HEK293 (cell line): ENCODE results near the gene KCNA5.

ENCODE experiments used
- CTCF ChIP-seq: fragments of 450-650 bp; formaldehyde crosslinking; IDR thresholded peaks from 2 replicates; pipeline ENCODE4 v1.5.1; 2016; ENCODE audit warnings: missing biosample characterization, missing genetic modification characterization
- SCRT2 ChIP-seq: fragments of 450-650 bp; formaldehyde crosslinking; IDR thresholded peaks from 2 replicates; pipeline ENCODE4 v1.5.1; 2016; ENCODE audit warnings: missing biosample characterization, missing genetic modification characterization
- YY2 ChIP-seq: fragments of 450-650 bp; formaldehyde crosslinking; IDR thresholded peaks from 2 replicates; pipeline ENCODE4 v1.5.1; 2016; ENCODE audit warnings: missing biosample characterization, missing genetic modification characterization
- ZNF24 ChIP-seq: fragments of 450-650 bp; formaldehyde crosslinking; IDR thresholded peaks from 2 replicates; pipeline ENCODE4 v1.5.1; 2016; ENCODE audit warnings: missing biosample characterization, missing genetic modification characterization
- ZNF324 ChIP-seq: fragments of 450-650 bp; formaldehyde crosslinking; IDR thresholded peaks from 2 replicates; pipeline ENCODE4 v1.5.1; 2016; ENCODE audit warnings: missing biosample characterization, missing genetic modification characterization
- ZNF423 ChIP-seq: fragments of 450-650 bp; formaldehyde crosslinking; IDR thresholded peaks from 2 replicates; pipeline ENCODE4 v1.5.1; 2016; ENCODE audit warnings: missing biosample characterization, missing genetic modification characterization
- ZNF48 ChIP-seq: fragments of 450-650 bp; formaldehyde crosslinking; IDR thresholded peaks from 2 replicates; pipeline ENCODE4 v1.5.1; 2016; ENCODE audit warnings: missing biosample characterization, missing genetic modification characterization
- ZNF560 ChIP-seq: fragments of 450-650 bp; formaldehyde crosslinking; IDR thresholded peaks from 2 replicates; pipeline ENCODE4 v1.5.1; 2017; ENCODE audit warnings: missing biosample characterization, missing genetic modification characterization, borderline replicate concordance
- ZNF830 ChIP-seq: fragments of 450-650 bp; IDR thresholded peaks from 2 replicates; pipeline ENCODE4 v1.5.0; 2018; ENCODE audit warnings: missing biosample characterization, missing genetic modification characterization, low read depth, mild to moderate bottlenecking, moderate library complexity
- ZSCAN5A ChIP-seq: fragments of 450-650 bp; formaldehyde crosslinking; IDR thresholded peaks from 2 replicates; pipeline ENCODE4 v1.5.1; 2016; ENCODE audit warnings: missing biosample characterization, missing genetic modification characterization

GRCh38 chr12:5051913-5052312, 8.2 kb downstream of the KCNA5 start:
- no peak for TF ChIP-seq CTCF
- no peak for TF ChIP-seq ZNF24
- TF ChIP-seq SCRT2 (tag by site-specific recombination) = no peak
- TF ChIP-seq ZNF830 (tag by site-specific recombination) = no peak
- no peak for TF ChIP-seq YY2 (tag by site-specific recombination)
- TF ChIP-seq ZNF560 (tag by site-specific recombination) = no peak
- TF ChIP-seq ZNF324 (tag by site-specific recombination) = no peak
- no peak for TF ChIP-seq ZSCAN5A (tag by site-specific recombination)
- TF ChIP-seq ZNF48 (tag by site-specific recombination) = no peak
- TF ChIP-seq ZNF423 (tag by site-specific recombination) = no peak
